ENCODE data around the gene SORCS2. TPM values are rescaled to one million over a fixed set of nuclear protein-coding genes. Genes with fewer than 3 reads are reported as not detected.
A peak's percentile ranks its signal among the peaks of the same experiment; 100 is the strongest.

SORCS2 gene
- total and polyA plus RNA-seq, 2 of the 8 experiments (the other 6 are each of a cell fraction or from before 2014, with no cell fraction given): 0.36 to 1.8 TPM

DNA sequence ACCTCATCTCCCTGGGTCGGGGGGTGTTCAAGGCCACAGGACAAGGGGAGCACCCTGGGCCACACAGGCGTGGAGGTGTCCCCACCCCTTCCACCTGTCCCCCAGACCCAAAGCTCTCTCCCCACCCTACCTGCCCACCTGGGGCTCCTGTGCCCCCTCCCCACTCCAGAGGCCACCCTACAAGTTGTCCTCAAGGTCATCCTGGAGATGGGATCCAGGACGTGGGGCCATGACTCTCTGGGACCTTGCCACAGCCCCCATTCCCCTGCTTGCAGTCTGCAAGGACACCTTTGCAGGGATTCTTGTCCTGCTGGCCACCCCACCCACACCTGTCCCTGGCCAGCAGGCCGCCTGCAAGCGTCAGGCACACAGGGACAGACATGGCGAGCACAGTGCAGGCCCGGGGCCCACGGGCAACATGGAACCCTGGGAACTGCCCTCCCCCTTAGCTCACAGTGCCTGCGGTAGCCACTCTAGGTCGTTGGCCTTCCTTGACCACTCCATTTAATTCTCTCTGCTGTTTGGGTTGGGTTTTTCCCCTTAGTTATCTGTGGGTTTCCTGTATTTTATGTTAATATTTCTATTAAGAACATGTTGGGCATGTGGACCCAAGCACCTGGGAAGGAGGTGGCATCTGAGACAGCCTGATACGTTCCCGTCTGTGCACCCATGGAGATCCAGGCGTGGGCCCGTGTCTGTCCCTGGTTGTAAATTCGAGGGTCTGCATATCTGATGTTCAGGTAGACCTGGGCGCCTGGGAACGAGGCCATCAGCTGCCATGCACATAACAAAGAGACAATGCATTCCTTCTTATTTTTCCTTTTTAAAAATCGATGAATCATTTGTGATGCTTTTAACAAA, 549.8 kb downstream of the SORCS2 start:
- Histone ChIP-seq H4K5ac (ENCODE audit: insufficient read length, low read depth, low read length) (no peak overlapping the region), H4K20me1 (replicated peaks in 1 of 2; ENCODE audit: control insufficient read depth in 1 of 2, insufficient read depth in 2 of 2, low read length in 2 of 2) (peaks cover 0 to 7% of the 10 kb centered on the region in 2 experiments), H3K79me2 (ENCODE audit: control insufficient read depth in 1 of 2, insufficient read depth in 2 of 2, low read length in 2 of 2) (no peaks in the 10 kb centered on the region), H3K9ac (replicated peaks in 1 of 4; ENCODE audit: extremely low read depth in 1 of 4, low read depth in 3 of 4, low read length in 3 of 4) (no peak overlapping the region), H3K56ac (replicated peaks; ENCODE audit: insufficient read length, low read depth, low read length) (no peak overlapping the region), H2BK5ac (ENCODE audit: low read depth, low read length) (no peak overlapping the region), H2AFZ (ENCODE audit: low read length) (no peak overlapping the region), H3K4me3 (ENCODE audit: extremely low read depth in 1 of 4, insufficient read depth in 2 of 4, low read depth in 3 of 4, low read length in 4 of 4) (no peak overlapping the region), H2BK120ac (replicated peaks; ENCODE audit: low read depth, low read length) (no peak overlapping the region), H3K79me1 (ENCODE audit: low read depth, low read length) (no peaks in the 10 kb centered on the region), H3K4me1 (replicated peaks in 1 of 4; ENCODE audit: control insufficient read depth in 3 of 4, insufficient read depth in 4 of 4, low read length in 3 of 4) (no peaks in the 10 kb centered on the region), H4K8ac (ENCODE audit: extremely low read depth, insufficient read depth, low read length) (no peak overlapping the region; the same call in 1 of the 2 replicates), H2AK5ac (ENCODE audit: low read depth, low read length) (no peak overlapping the region), H2BK12ac (ENCODE audit: low read depth, low read length) (no peak overlapping the region), H3K36me3 (ENCODE audit: control insufficient read depth in 2 of 4, insufficient read depth in 4 of 4, low read length in 3 of 4) (no peaks in the 10 kb centered on the region), H4K91ac (replicated peaks; ENCODE audit: insufficient read length, low read length) (no peak overlapping the region), H3K9me3 (ENCODE audit: insufficient read depth in 2 of 2, low read depth in 1 of 2, low read length in 1 of 2) (no peaks in the 10 kb centered on the region), H3K27me3 (replicated peaks in 1 of 4; ENCODE audit: control insufficient read depth in 3 of 4, extremely low read depth in 1 of 4, insufficient read depth in 3 of 4, low read length in 3 of 4) (no peaks in the 10 kb centered on the region; a peak in 1 of 7 replicates), H3K27ac (ENCODE audit: low read depth, low read length) (no peak overlapping the region), H2BK20ac (ENCODE audit: low read length) (no peak overlapping the region), H3K23ac (ENCODE audit: insufficient read length) (no peak overlapping the region), H3K14ac (ENCODE audit: insufficient read length) (no peak overlapping the region), H2BK15ac (ENCODE audit: low read length) (no peak overlapping the region), H3K4me2 (ENCODE audit: insufficient read depth in 1 of 2, low read depth in 2 of 2, low read length in 2 of 2) (no peak overlapping the region), H3K18ac (ENCODE audit: extremely low read depth, low read length) (no peak overlapping the region), H3K4ac (replicated peaks; ENCODE audit: insufficient read length, low read depth, low read length) (peak overlapping the region; percentile 23), H3K23me2 (ENCODE audit: low read depth, low read length) (no peaks in the 10 kb centered on the region)
- FAIRE-seq: no peak
- ChIA-PET CTCF (ENCODE audit: partially characterized antibody) (interaction anchor here (0.5 to 1.2 kb wide), 2 partner anchors 19 to 151 kb away, joined by 3 to 4 read pairs; no protein-coding TSS in a partner anchor), POLR2A (ENCODE audit: partially characterized antibody) (no interaction called here)
- WGBS, 2 experiments (ENCODE audit: extremely low coverage in 1 of 2, insufficient coverage in 1 of 2, insufficient read length in 1 of 2, insufficient replicate concordance in 2 of 2, low coverage in 1 of 2, low lambda C conversion rate in 2 of 2, missing lambda C conversion rate in 1 of 2): 86% methylated on average over 17 of the region's 18 CpGs; no CpG with 5 or more reads in 1 of the 2 experiments
- DNase-seq (ENCODE audit: low read depth in 1 of 2, low spot score in 2 of 2): no peak
- TF ChIP-seq GABPA (IDR thresholded peaks at IDR 0.05; ENCODE audit: borderline replicate concordance, insufficient read depth, low read length) (no peak), CTBP2 (IDR thresholded peaks at IDR 0.05; ENCODE audit: borderline replicate concordance, insufficient read depth, insufficient read length, low read length) (no peak), FOSL1 (IDR thresholded peaks at IDR 0.05; ENCODE audit: insufficient read depth, low read depth, low read length) (no peak), POLR2AphosphoS5 (IDR thresholded peaks at IDR 0.05; ENCODE audit: low read depth, low read length) (no peak)
